MG63 (cell line): ENCODE measurements around the gene CHMP1A. TPM values are rescaled to one million over a fixed set of nuclear protein-coding genes. Genes with fewer than 3 reads are reported as not detected.
"Not testable (repeated sequence)": the region's sequence is repeated elsewhere in the genome, so short reads cannot be mapped to it uniquely, and the experiment has no call there.

Experiments
- DNase-seq: peaks from one replicate; pipeline ENCODE4 v3.0.0-alpha.2; 2020
- H3K27me3 ChIP-seq: fragments of 250-450 bp; sonication (Bioruptor Pico); 2 replicates; pipeline ENCODE4 v1.5.1; 2020; ENCODE audit warnings: mild to moderate bottlenecking, moderate library complexity
- H3K36me3 ChIP-seq: fragments of 250-450 bp; sonication (Bioruptor Pico); 2 replicates; pipeline ENCODE4 v1.5.1; 2020; ENCODE audit warnings: mild to moderate bottlenecking, moderate library complexity
- H3K4me3 ChIP-seq: fragments of 250-450 bp; sonication (Bioruptor Pico); 2 replicates; pipeline ENCODE4 v1.5.1; 2020; ENCODE audit warnings: mild to moderate bottlenecking, moderate library complexity
- H3K9me3 ChIP-seq: fragments of 250-450 bp; sonication (Bioruptor Pico); 2 replicates; pipeline ENCODE4 v1.5.1; 2020; ENCODE audit warnings: mild to moderate bottlenecking, moderate library complexity
- total RNA-seq: library from RNA; depleted of rRNA; stranded (reverse); fragments of >200 nt; shearing (Covaris generic); gene quantifications from 2 replicates; pipeline ENCODE4 v1.2.3, GENCODE V29; 2014; ENCODE audit warnings: low replicate concordance

The CHMP1A gene
- total RNA-seq, 1 experiment from 2014 or later, result 83.9 TPM

GRCh38 chr16:89645122-89645521, 12.4 kb downstream of the CHMP1A start:
- 0 out of 2 replicates have a peak, but pooled peaks cover 2% of the 10 kb centered on the region for H3K36me3 ChIP-seq
- H3K27me3 ChIP-seq, result no peaks in the 10 kb centered on the region
- no peak for DNase-seq
- no peaks in the 10 kb centered on the region for H3K9me3 ChIP-seq
- no peak overlapping the region for H3K4me3 ChIP-seq

GRCh38 chr16:89643769-89644300, 13.7 kb downstream of the CHMP1A start:
- H3K4me3 ChIP-seq, result no peak overlapping the region
- H3K27me3 ChIP-seq, result no peaks in the 10 kb centered on the region
- no peak for DNase-seq
- H3K9me3 ChIP-seq, result no peaks in the 10 kb centered on the region
- 0 out of 2 replicates have a peak, but pooled peaks cover 2% of the 10 kb centered on the region for H3K36me3 ChIP-seq

GRCh38 chr16:89642574-89642973, 14.9 kb downstream of the CHMP1A start:
- DNase-seq, result no peak
- Histone ChIP-seq H3K9me3 (no peaks in the 10 kb centered on the region), H3K27me3 (no peaks in the 10 kb centered on the region), H3K36me3 (0 out of 2 replicates have a peak, but pooled peaks cover 2% of the 10 kb centered on the region), H3K4me3 (no peak overlapping the region)

GRCh38 chr16:89641458-89642119, 15.9 kb downstream of the CHMP1A start:
- no peaks in the 10 kb centered on the region for H3K9me3 ChIP-seq
- H3K36me3 ChIP-seq, result no peaks in the 10 kb centered on the region
- DNase-seq, result no peak
- no peak overlapping the region for H3K4me3 ChIP-seq
- H3K27me3 ChIP-seq, result no peaks in the 10 kb centered on the region

GRCh38 chr16:89639385-89639784, 18.1 kb downstream of the CHMP1A start:
- Histone ChIP-seq H3K4me3 (no peak overlapping the region), H3K27me3 (no peaks in the 10 kb centered on the region), H3K36me3 (no peaks in the 10 kb centered on the region), H3K9me3 (no peaks in the 10 kb centered on the region)
- no peak for DNase-seq

- H3K9me3 ChIP-seq, result no peaks in the 10 kb centered on the region
- DNase-seq, result no peak
- no peaks in the 10 kb centered on the region for H3K27me3 ChIP-seq
- H3K36me3 ChIP-seq, result no peaks in the 10 kb centered on the region
- H3K4me3 ChIP-seq, result no peak overlapping the region
Measured at GRCh38 chr16:89638455-89638854, 19.1 kb downstream of the CHMP1A start.

GRCh38 chr16:89637379-89637778, 20.1 kb downstream of the CHMP1A start:
- Histone ChIP-seq H3K27me3 (no peaks in the 10 kb centered on the region), H3K9me3 (no peaks in the 10 kb centered on the region), H3K4me3 (no peak overlapping the region), H3K36me3 (no peaks in the 10 kb centered on the region)
- DNase-seq, result no peak

GRCh38 chr16:89636663-89637062, 20.8 kb downstream of the CHMP1A start:
- no peak for DNase-seq
- Histone ChIP-seq H3K27me3 (no peaks in the 10 kb centered on the region), H3K9me3 (no peaks in the 10 kb centered on the region)

GRCh38 chr16:89634463-89635385, 22.8 kb downstream of the CHMP1A start:
- not testable (repeated sequence) for H3K4me3 ChIP-seq, DNase-seq

More at GRCh38 chr16:89636663-89637062, 20.8 kb downstream of the CHMP1A start:
- no peak overlapping the region for H3K4me3 ChIP-seq
- H3K36me3 ChIP-seq, result no peaks in the 10 kb centered on the region

GRCh38 chr16:89633064-89633631, 24.4 kb downstream of the CHMP1A start:
- Histone ChIP-seq H3K9me3 (no peaks in the 10 kb centered on the region), H3K27me3 (no peaks in the 10 kb centered on the region), H3K4me3 (0 out of 2 replicates have a peak overlapping the region, but pooled peaks have one; percentile 3), H3K36me3 (no peaks in the 10 kb centered on the region)
- DNase-seq, result peak; percentile 87

More at GRCh38 chr16:89634463-89635385, 22.8 kb downstream of the CHMP1A start:
- not testable (repeated sequence) for H3K27me3 ChIP-seq, H3K36me3 ChIP-seq, H3K9me3 ChIP-seq

GRCh38 chr16:89629827-89630610, 27.5 kb downstream of the CHMP1A start:
- no peak overlapping the region for H3K4me3 ChIP-seq
- H3K36me3 ChIP-seq, result no peaks in the 10 kb centered on the region
- H3K9me3 ChIP-seq, result no peaks in the 10 kb centered on the region
- DNase-seq, result no peak
- no peaks in the 10 kb centered on the region for H3K27me3 ChIP-seq

- Histone ChIP-seq H3K27me3 (no peaks in the 10 kb centered on the region), H3K9me3 (no peaks in the 10 kb centered on the region), H3K4me3 (no peak overlapping the region), H3K36me3 (no peaks in the 10 kb centered on the region)
- DNase-seq, result no peak
Measured at GRCh38 chr16:89624777-89625761, 32.4 kb downstream of the CHMP1A start.

- DNase-seq, result no peak
Measured at GRCh38 chr16:89623511-89624261, 33.8 kb downstream of the CHMP1A start.

GRCh38 chr16:89621698-89622409, 35.7 kb downstream of the CHMP1A start:
- DNase-seq, result no peak
- no peaks in the 10 kb centered on the region for H3K27me3 ChIP-seq
- no peak overlapping the region for H3K4me3 ChIP-seq
- H3K36me3 ChIP-seq, result no peaks in the 10 kb centered on the region
- no peaks in the 10 kb centered on the region for H3K9me3 ChIP-seq

More at GRCh38 chr16:89623511-89624261, 33.8 kb downstream of the CHMP1A start:
- no peak overlapping the region for H3K4me3 ChIP-seq
- H3K36me3 ChIP-seq, result no peaks in the 10 kb centered on the region
- H3K27me3 ChIP-seq, result no peaks in the 10 kb centered on the region
- no peaks in the 10 kb centered on the region for H3K9me3 ChIP-seq
